Activated CD8-positive, alpha-beta T cell treated with anti-CD3 and anti-CD28 coated beads for 36 hours (primary cell): ENCODE measurements around the gene COL5A1. TPM values are rescaled to one million over a fixed set of nuclear protein-coding genes. Genes with fewer than 3 reads are reported as not detected.

Source experiments
- ATAC-seq: fragments of 200-7000 bp; cut with Tn5 transposase; one replicate; pipeline ENCODE4 v1.10.0; 2021; ENCODE audit warnings: mild to moderate bottlenecking, moderate library complexity
- CTCF ChIA-PET: fragments of 350-600 bp; sonication (Branson Sonifier 250); formaldehyde crosslinking; loops from one replicate; lab custom pipeline; 2021; ENCODE audit warnings: antibody characterized with exemption; lab: Charles Lee
- POLR2A ChIA-PET: fragments of 350-600 bp; sonication (Branson Sonifier 250); formaldehyde crosslinking; loops from one replicate; lab custom pipeline; 2021; ENCODE audit warnings: antibody characterized with exemption; lab: Charles Lee
- DNase-seq: peaks from one replicate; pipeline ENCODE4 v3.0.0-alpha.2; 2020
- H3K27ac Mint-ChIP-seq: one replicate; pipeline ENCODE4 v1.8.0; 2021; ENCODE audit warnings: mild to moderate bottlenecking, mixed read lengths
- H3K27me3 Mint-ChIP-seq: one replicate; pipeline ENCODE4 v1.8.0; 2021; ENCODE audit warnings: mixed read lengths
- H3K36me3 Mint-ChIP-seq: one replicate; pipeline ENCODE4 v1.8.0; 2021; ENCODE audit warnings: low read depth, mixed read lengths
- H3K4me1 Mint-ChIP-seq: one replicate; pipeline ENCODE4 v1.8.0; 2021; ENCODE audit warnings: low read depth, mixed read lengths
- H3K4me3 Mint-ChIP-seq: one replicate; pipeline ENCODE4 v1.8.0; 2021; ENCODE audit warnings: mild to moderate bottlenecking, moderate library complexity, mixed read lengths
- H3K9me3 Mint-ChIP-seq: one replicate; pipeline ENCODE4 v1.8.0; 2021; ENCODE audit warnings: mixed read lengths
- intact Hi-C: fragments of 100-400 bp; cut with micrococcal nuclease; formaldehyde crosslinking; loops from one replicate; pipeline ENCODE4 v1.10.0; 2022
- total RNA-seq, 2 experiments: library from RNA; stranded (reverse); gene quantifications; one replicate each; pipeline ENCODE4 v1.2.3, GENCODE V29; 2021
- TF ChIP-seq, protein P1 (sequence below): fragments of 200-600 bp; IDR thresholded peaks from one replicate; pipeline ENCODE4 v1.8.0; 2022; ENCODE audit warnings: antibody characterized with exemption, mild to moderate bottlenecking

The COL5A1 gene
- total RNA-seq, 2 experiments from 2014 or later = 0.29 to 0.34 TPM

DNA sequence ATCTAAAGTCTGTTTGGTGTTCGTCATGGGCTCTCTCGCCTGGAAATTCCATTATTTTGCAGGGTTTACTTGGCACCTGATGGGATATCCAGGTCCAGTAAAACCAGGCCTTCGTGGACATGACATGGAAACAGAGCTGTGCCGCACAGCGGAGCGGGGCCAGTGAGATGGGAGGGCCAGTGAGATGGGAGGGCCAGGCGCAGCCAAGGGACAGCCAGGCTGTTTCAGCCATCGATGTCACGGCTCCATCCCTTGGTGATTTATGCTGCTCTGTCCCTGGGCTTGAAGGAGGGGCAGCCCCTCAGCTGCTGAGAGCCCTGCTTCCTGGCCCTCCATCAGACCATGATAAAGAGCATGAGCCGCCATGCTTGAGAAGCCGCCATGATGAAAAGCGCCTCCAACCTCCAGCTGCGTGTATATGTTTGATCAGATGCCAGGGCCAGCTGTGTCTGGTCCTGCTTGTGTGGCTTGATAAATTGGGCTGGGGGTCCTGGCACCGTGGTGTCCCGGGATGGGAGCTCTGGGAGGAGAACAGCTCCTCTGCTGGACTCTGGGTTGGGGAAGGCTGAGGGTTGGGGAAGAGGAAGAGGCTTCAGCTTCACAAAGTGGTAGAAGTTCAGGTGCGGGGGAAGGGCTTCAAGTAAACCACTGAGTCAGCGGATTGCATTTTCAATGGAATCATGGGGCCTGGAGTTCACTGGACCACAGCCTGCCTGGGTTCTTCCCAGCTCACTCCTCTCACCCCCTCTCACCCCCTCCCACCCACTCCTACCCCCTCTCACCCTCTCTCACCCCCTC, 6.1 kb upstream of the COL5A1 start:
- ChIA-PET POLR2A (no interaction called here), CTCF (no interaction called here)
- DNase-seq (no peak), ATAC-seq (no peak)
- Mint-ChIP-seq H3K27me3 (peaks cover 9% of the 10 kb centered on the region), H3K27ac (no peak overlapping the region), H3K9me3 (no peaks in the 10 kb centered on the region), H3K4me3 (no peak overlapping the region), H3K36me3 (no peaks in the 10 kb centered on the region), H3K4me1 (no peaks in the 10 kb centered on the region)
- TF ChIP-seq, protein P1, sequence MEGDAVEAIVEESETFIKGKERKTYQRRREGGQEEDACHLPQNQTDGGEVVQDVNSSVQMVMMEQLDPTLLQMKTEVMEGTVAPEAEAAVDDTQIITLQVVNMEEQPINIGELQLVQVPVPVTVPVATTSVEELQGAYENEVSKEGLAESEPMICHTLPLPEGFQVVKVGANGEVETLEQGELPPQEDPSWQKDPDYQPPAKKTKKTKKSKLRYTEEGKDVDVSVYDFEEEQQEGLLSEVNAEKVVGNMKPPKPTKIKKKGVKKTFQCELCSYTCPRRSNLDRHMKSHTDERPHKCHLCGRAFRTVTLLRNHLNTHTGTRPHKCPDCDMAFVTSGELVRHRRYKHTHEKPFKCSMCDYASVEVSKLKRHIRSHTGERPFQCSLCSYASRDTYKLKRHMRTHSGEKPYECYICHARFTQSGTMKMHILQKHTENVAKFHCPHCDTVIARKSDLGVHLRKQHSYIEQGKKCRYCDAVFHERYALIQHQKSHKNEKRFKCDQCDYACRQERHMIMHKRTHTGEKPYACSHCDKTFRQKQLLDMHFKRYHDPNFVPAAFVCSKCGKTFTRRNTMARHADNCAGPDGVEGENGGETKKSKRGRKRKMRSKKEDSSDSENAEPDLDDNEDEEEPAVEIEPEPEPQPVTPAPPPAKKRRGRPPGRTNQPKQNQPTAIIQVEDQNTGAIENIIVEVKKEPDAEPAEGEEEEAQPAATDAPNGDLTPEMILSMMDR = no peak
- intact Hi-C loops = no loop called here

DNA sequence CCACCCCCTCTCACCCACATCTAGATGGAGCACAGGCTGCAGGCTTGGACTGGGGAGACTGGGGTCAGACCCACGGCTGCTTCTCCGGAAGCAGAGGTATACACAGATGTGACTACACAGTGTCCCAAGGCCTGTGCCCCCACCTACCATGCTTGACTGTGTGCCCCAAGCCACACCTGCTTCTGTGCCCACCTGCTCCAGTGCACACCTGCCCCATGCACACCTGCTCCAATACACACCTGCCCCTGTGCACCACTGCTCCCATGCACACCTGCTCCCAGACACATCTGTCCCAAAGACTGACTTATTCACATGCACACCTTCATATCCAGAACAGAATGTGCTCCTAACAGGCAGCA, 5.5 kb upstream of the COL5A1 start:
- H3K4me3 Mint-ChIP-seq = no peak overlapping the region
- H3K36me3 Mint-ChIP-seq = no peaks in the 10 kb centered on the region
- peaks cover 11% of the 10 kb centered on the region for H3K27me3 Mint-ChIP-seq

DNA sequence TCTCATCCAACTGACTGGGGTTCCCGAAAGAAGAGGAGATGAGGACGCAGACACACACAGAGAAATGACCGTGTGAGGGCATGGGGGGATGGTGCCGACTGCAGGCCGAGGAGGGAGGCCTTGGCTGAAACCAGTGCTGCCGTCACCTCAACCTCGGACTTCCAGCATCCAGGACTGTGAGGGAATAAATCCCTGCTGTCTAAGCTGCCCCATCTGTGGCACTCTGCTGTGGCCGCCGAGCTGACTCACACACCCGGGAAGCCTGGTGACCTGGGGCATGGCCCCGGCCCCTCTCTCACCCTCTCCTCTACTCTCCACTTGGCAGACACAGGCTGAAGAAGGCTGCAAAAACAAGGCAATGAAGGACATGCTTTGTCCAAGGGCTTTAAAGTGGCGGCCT, 4.4 kb upstream of the COL5A1 start:
- Mint-ChIP-seq H3K27ac (no peak overlapping the region), H3K4me3 (no peak overlapping the region), H3K9me3 (no peaks in the 10 kb centered on the region), H3K27me3 (peaks cover 12% of the 10 kb centered on the region), H3K4me1 (no peaks in the 10 kb centered on the region), H3K36me3 (no peaks in the 10 kb centered on the region)
- CTCF ChIA-PET = no interaction called here
- POLR2A ChIA-PET = no interaction called here
- ATAC-seq (no peak), DNase-seq (no peak)
- intact Hi-C loops = no loop called here
- TF ChIP-seq, protein P1 = no peak

More for the DNA sequence above, 5.5 kb upstream of the COL5A1 start:
- intact Hi-C loops = no loop called here
- no peak for ATAC-seq
- Mint-ChIP-seq H3K27ac (no peak overlapping the region), H3K4me1 (no peaks in the 10 kb centered on the region), H3K9me3 (no peaks in the 10 kb centered on the region)
- POLR2A ChIA-PET = no interaction called here
- TF ChIP-seq, protein P1 = no peak
- CTCF ChIA-PET = no interaction called here
- DNase-seq = no peak

DNA sequence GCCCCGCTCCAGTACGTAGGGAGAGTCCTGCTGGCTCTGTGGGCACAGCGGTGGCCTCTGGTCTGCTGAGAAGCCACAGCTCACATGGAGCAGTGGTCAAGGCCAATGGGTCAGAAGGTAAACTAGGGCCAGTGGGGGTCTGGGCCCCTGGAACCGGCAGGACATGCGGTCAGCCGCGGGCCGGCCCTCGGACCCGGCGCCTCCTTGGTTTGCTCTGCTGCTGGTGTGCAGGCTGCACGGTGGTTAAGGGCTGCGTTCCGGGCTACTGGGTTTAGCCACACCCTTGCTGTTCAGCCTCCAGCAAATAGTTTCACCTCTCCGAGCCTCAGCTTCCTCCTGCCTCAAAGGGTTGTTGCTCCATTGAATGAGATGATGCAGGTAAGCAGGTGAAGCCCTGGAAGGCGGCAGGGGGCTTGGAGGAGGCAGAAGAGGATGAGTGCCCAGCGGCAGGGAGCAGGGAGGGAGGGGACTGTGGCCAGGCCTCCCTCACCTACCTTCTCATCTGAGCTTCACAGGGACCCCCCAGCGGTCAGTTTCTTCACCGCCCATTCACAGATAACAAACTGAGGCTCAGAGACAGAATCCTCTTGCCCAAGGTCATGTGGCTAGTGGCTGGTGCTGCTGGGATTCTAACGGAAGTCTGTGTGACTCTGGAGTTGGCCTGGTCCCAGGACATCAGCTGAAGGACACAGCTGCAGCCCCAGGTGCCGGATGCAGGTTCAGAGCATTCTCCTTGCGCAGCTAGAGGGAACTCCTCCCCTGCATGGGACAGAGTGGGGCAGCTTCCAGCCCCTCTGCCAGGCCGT, 3.7 kb upstream of the COL5A1 start:
- Mint-ChIP-seq H3K27ac (no peak overlapping the region), H3K36me3 (no peaks in the 10 kb centered on the region), H3K4me3 (no peak overlapping the region), H3K9me3 (no peaks in the 10 kb centered on the region), H3K27me3 (peaks cover 16% of the 10 kb centered on the region), H3K4me1 (no peaks in the 10 kb centered on the region)
- ATAC-seq (no peak), DNase-seq (no peak)
- TF ChIP-seq, protein P1 = no peak
- CTCF ChIA-PET = no interaction called here
- POLR2A ChIA-PET = no interaction called here
- intact Hi-C loops = no loop called here

DNA sequence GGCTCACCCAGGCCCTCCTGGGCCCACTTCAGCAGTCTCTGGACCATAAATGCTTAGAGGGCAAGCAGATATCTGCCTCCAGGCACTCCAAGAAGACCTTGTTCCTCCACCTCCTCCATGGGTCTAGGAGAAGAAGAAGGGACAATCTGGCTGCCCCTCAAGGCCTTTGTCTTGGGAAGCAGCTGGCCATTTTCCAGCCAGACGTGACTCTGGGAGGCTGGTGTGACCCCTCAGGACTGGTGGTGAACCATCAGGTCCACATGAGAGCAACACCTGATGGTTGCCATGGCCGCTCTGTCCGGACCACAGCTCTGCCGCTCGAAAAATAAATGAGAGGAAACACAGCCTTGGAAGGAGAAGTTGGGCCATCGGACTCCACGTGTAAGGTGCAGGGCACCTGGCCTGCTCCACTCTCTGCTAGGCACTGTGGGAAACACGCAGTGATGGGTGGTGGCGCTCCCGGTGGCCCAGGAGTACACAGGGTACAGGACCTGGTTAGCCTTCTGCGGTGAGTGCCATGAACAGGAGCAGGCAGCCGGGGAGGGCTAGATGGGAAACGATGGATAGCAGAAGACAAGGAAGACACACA, 3.0 kb upstream of the COL5A1 start:
- TF ChIP-seq, protein P1 = no peak
- no peak overlapping the region for H3K27ac Mint-ChIP-seq
- ChIA-PET POLR2A (no interaction called here), CTCF (no interaction called here)
- intact Hi-C loops = no loop called here
- H3K9me3 Mint-ChIP-seq = no peaks in the 10 kb centered on the region
- peaks cover 19% of the 10 kb centered on the region for H3K27me3 Mint-ChIP-seq
- DNase-seq (no peak), ATAC-seq (no peak)
- H3K4me3 Mint-ChIP-seq = no peak overlapping the region
- no peaks in the 10 kb centered on the region for H3K4me1 Mint-ChIP-seq
- H3K36me3 Mint-ChIP-seq = no peaks in the 10 kb centered on the region
